Tibial nerve (tissue), 4 donors: ENCODE data around the gene STN1.

Source experiments
- EP300 ChIP-seq, 2 donors: sonication (generic); formaldehyde crosslinking; IDR thresholded peaks; one replicate each; pipeline ENCODE4 v1.6.1; 2017; ENCODE audit warnings: antibody characterized with exemption in 2 of 2, mild to moderate bottlenecking in 1 of 2
- POLR2A ChIP-seq, 2 donors: fragments of 450-650 bp; IDR thresholded peaks; one replicate each; pipeline ENCODE4 v1.6.1; 2017; ENCODE audit warnings: antibody characterized with exemption in 2 of 2, mild to moderate bottlenecking in 2 of 2, moderate library complexity in 2 of 2
- TF ChIP-seq, protein P1 (sequence below), 5 experiments: fragments of 200-600 bp in 3 of 5; fragments of 450-650 bp in 2 of 5; sonication (generic) in 3 of 5; IDR thresholded peaks; one replicate each; pipeline ENCODE4 v1.5.1; 2016 to 2019; ENCODE audit warnings: antibody characterized with exemption in 5 of 5, mild to moderate bottlenecking in 3 of 5, moderate library complexity in 2 of 5

DNA sequence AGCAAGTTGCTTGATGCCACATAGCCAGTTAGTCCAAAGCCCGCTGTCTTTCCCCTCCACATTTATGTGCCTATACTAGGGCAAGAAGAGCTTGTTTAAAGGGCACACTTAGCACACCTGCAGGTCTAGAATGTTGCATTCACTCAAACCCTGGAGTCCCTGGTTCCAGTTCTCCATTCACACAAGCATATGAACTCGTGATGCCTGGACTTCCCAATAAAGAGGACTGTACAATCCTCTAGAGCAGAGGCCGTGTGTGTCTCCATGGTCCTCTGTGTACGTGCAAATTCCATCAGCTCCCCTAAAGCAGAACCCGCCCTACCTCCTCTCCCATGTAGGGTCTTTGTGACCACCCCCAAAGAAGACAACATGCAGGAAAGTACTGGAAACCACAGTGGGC, 59.6 kb downstream of the STN1 start:
- TF ChIP-seq, protein P1, sequence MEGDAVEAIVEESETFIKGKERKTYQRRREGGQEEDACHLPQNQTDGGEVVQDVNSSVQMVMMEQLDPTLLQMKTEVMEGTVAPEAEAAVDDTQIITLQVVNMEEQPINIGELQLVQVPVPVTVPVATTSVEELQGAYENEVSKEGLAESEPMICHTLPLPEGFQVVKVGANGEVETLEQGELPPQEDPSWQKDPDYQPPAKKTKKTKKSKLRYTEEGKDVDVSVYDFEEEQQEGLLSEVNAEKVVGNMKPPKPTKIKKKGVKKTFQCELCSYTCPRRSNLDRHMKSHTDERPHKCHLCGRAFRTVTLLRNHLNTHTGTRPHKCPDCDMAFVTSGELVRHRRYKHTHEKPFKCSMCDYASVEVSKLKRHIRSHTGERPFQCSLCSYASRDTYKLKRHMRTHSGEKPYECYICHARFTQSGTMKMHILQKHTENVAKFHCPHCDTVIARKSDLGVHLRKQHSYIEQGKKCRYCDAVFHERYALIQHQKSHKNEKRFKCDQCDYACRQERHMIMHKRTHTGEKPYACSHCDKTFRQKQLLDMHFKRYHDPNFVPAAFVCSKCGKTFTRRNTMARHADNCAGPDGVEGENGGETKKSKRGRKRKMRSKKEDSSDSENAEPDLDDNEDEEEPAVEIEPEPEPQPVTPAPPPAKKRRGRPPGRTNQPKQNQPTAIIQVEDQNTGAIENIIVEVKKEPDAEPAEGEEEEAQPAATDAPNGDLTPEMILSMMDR (IDR thresholded peaks at IDR 0.05), result no peak
- TF ChIP-seq EP300 (IDR thresholded peaks at IDR 0.05), result no peak
- TF ChIP-seq POLR2A (IDR thresholded peaks at IDR 0.05), result no peak
